MG63 (cell line): ENCODE results near the gene DHRS1. TPM values are rescaled to one million over a fixed set of nuclear protein-coding genes. Genes with fewer than 3 reads are reported as not detected.
"Not testable (repeated sequence)": the region's sequence is repeated elsewhere in the genome, so short reads cannot be mapped to it uniquely, and the experiment has no call there.

Source experiments
- DNase-seq: peaks from one replicate; pipeline ENCODE4 v3.0.0-alpha.2; 2020
- H3K27me3 ChIP-seq: fragments of 250-450 bp; sonication (Bioruptor Pico); 2 replicates; pipeline ENCODE4 v1.5.1; 2020; ENCODE audit warnings: mild to moderate bottlenecking, moderate library complexity
- H3K36me3 ChIP-seq: fragments of 250-450 bp; sonication (Bioruptor Pico); 2 replicates; pipeline ENCODE4 v1.5.1; 2020; ENCODE audit warnings: mild to moderate bottlenecking, moderate library complexity
- H3K4me3 ChIP-seq: fragments of 250-450 bp; sonication (Bioruptor Pico); 2 replicates; pipeline ENCODE4 v1.5.1; 2020; ENCODE audit warnings: mild to moderate bottlenecking, moderate library complexity
- H3K9me3 ChIP-seq: fragments of 250-450 bp; sonication (Bioruptor Pico); 2 replicates; pipeline ENCODE4 v1.5.1; 2020; ENCODE audit warnings: mild to moderate bottlenecking, moderate library complexity
- total RNA-seq: library from RNA; depleted of rRNA; stranded (reverse); fragments of >200 nt; shearing (Covaris generic); gene quantifications from 2 replicates; pipeline ENCODE4 v1.2.3, GENCODE V29; 2014; ENCODE audit warnings: low replicate concordance

The DHRS1 gene
- total RNA-seq, 1 experiment from 2014 or later = 1.5 TPM

GRCh38 chr14:24331731-24332267 lies 32.2 kb upstream of the DHRS1 start:
- no peaks in the 10 kb centered on the region for H3K36me3 ChIP-seq
- no peak for DNase-seq
- no peaks in the 10 kb centered on the region for H3K27me3 ChIP-seq
- no peak overlapping the region for H3K4me3 ChIP-seq
- H3K9me3 ChIP-seq = no peaks in the 10 kb centered on the region

GRCh38 chr14:24330973-24331674 lies 31.5 kb upstream of the DHRS1 start:
- H3K4me3 ChIP-seq = no peak overlapping the region
- DNase-seq = no peak
- H3K27me3 ChIP-seq = no peaks in the 10 kb centered on the region
- no peaks in the 10 kb centered on the region for H3K9me3 ChIP-seq
- no peaks in the 10 kb centered on the region for H3K36me3 ChIP-seq

GRCh38 chr14:24329736-24330135 lies 30.2 kb upstream of the DHRS1 start:
- H3K27me3 ChIP-seq = no peaks in the 10 kb centered on the region
- no peak for DNase-seq
- H3K4me3 ChIP-seq = no peak overlapping the region

GRCh38 chr14:24329073-24329663 lies 29.6 kb upstream of the DHRS1 start:
- no peaks in the 10 kb centered on the region for H3K9me3 ChIP-seq
- no peaks in the 10 kb centered on the region for H3K27me3 ChIP-seq
- no peak for DNase-seq
- H3K36me3 ChIP-seq = no peaks in the 10 kb centered on the region
- no peak overlapping the region for H3K4me3 ChIP-seq

More at GRCh38 chr14:24329736-24330135, 30.2 kb upstream of the DHRS1 start:
- no peaks in the 10 kb centered on the region for H3K36me3 ChIP-seq
- no peaks in the 10 kb centered on the region for H3K9me3 ChIP-seq

- not testable (repeated sequence) for H3K4me3 ChIP-seq, H3K36me3 ChIP-seq, H3K9me3 ChIP-seq, H3K27me3 ChIP-seq
- peak; percentile 31 for DNase-seq
Measured at GRCh38 chr14:24327914-24328313, 28.3 kb upstream of the DHRS1 start.

GRCh38 chr14:24327303-24327702 lies 27.7 kb upstream of the DHRS1 start:
- no peaks in the 10 kb centered on the region for H3K9me3 ChIP-seq
- no peaks in the 10 kb centered on the region for H3K27me3 ChIP-seq
- H3K36me3 ChIP-seq = no peaks in the 10 kb centered on the region
- H3K4me3 ChIP-seq = no peak overlapping the region
- no peak for DNase-seq

GRCh38 chr14:24325963-24326362 lies 26.4 kb upstream of the DHRS1 start:
- DNase-seq = no peak
- no peak overlapping the region for H3K4me3 ChIP-seq
- H3K27me3 ChIP-seq = no peaks in the 10 kb centered on the region
- H3K9me3 ChIP-seq = no peaks in the 10 kb centered on the region
- no peaks in the 10 kb centered on the region for H3K36me3 ChIP-seq

- H3K4me3 ChIP-seq = no peak overlapping the region
- no peaks in the 10 kb centered on the region for H3K36me3 ChIP-seq
- H3K9me3 ChIP-seq = no peaks in the 10 kb centered on the region
- H3K27me3 ChIP-seq = no peaks in the 10 kb centered on the region
- DNase-seq = no peak
Measured at GRCh38 chr14:24325041-24325530, 25.5 kb upstream of the DHRS1 start.

- Histone ChIP-seq H3K27me3 (no peaks in the 10 kb centered on the region), H3K4me3 (no peak overlapping the region), H3K9me3 (no peaks in the 10 kb centered on the region), H3K36me3 (no peaks in the 10 kb centered on the region)
- no peak for DNase-seq
Measured at GRCh38 chr14:24324024-24324423, 24.4 kb upstream of the DHRS1 start.

- Histone ChIP-seq H3K27me3 (no peaks in the 10 kb centered on the region), H3K9me3 (no peaks in the 10 kb centered on the region), H3K36me3 (no peaks in the 10 kb centered on the region), H3K4me3 (no peak overlapping the region)
- no peak for DNase-seq
Measured at GRCh38 chr14:24323341-24323740, 23.8 kb upstream of the DHRS1 start.

GRCh38 chr14:24322672-24323071 lies 23.1 kb upstream of the DHRS1 start:
- Histone ChIP-seq H3K9me3 (no peaks in the 10 kb centered on the region), H3K36me3 (no peaks in the 10 kb centered on the region), H3K27me3 (no peaks in the 10 kb centered on the region), H3K4me3 (no peak overlapping the region)
- DNase-seq = no peak

- Histone ChIP-seq H3K27me3 (no peaks in the 10 kb centered on the region), H3K36me3 (no peaks in the 10 kb centered on the region), H3K9me3 (no peaks in the 10 kb centered on the region), H3K4me3 (no peak overlapping the region)
- DNase-seq = no peak
Measured at GRCh38 chr14:24321212-24321975, 21.8 kb upstream of the DHRS1 start.

- no peak overlapping the region for H3K4me3 ChIP-seq
- DNase-seq = peak; percentile 23
- no peaks in the 10 kb centered on the region for H3K36me3 ChIP-seq
- H3K9me3 ChIP-seq = no peaks in the 10 kb centered on the region
- no peaks in the 10 kb centered on the region for H3K27me3 ChIP-seq
Measured at GRCh38 chr14:24317141-24317928, 17.8 kb upstream of the DHRS1 start.

- no peak for DNase-seq
- Histone ChIP-seq H3K4me3 (no peak overlapping the region), H3K9me3 (no peaks in the 10 kb centered on the region), H3K36me3 (no peaks in the 10 kb centered on the region), H3K27me3 (no peaks in the 10 kb centered on the region)
Measured at GRCh38 chr14:24316597-24316950, 17.0 kb upstream of the DHRS1 start.

GRCh38 chr14:24315807-24316596 lies 16.4 kb upstream of the DHRS1 start:
- no peak for DNase-seq
- H3K27me3 ChIP-seq = no peaks in the 10 kb centered on the region

GRCh38 chr14:24315243-24315806 lies 15.7 kb upstream of the DHRS1 start:
- no peaks in the 10 kb centered on the region for H3K36me3 ChIP-seq
- H3K4me3 ChIP-seq = no peak overlapping the region
- H3K27me3 ChIP-seq = no peaks in the 10 kb centered on the region
- DNase-seq = no peak
- no peaks in the 10 kb centered on the region for H3K9me3 ChIP-seq

More at GRCh38 chr14:24315807-24316596, 16.4 kb upstream of the DHRS1 start:
- no peak overlapping the region for H3K4me3 ChIP-seq
- no peaks in the 10 kb centered on the region for H3K9me3 ChIP-seq
- H3K36me3 ChIP-seq = no peaks in the 10 kb centered on the region
